Liver (tissue), 9 donors: ENCODE results near the gene ULK4. TPM values are rescaled to one million over a fixed set of nuclear protein-coding genes. Genes with fewer than 3 reads are reported as not detected.

Source experiments
- DNase-seq: peaks from one replicate; pipeline ENCODE4 v3.0.0-alpha.2; 2017; ENCODE audit warnings: low spot score
- H3K27ac ChIP-seq, 2 donors: one replicate each; pipeline ENCODE4 v1.7.0; 2013; ENCODE audit warnings: inconsistent platforms in 2 of 2, low read length in 2 of 2, control low read depth in 1 of 2, low read depth in 1 of 2, mild to moderate bottlenecking in 1 of 2
- H3K27me3 ChIP-seq, 4 donors: one replicate each; pipeline versions ENCODE4 v1.6.1 to v1.7.0; 2013; ENCODE audit warnings: low read length in 3 of 4, inconsistent platforms in 1 of 4, mild to moderate bottlenecking in 1 of 4, moderate library complexity in 1 of 4; ENCODE audit not compliant: control insufficient read depth in 4 of 4, insufficient read depth in 4 of 4
- H3K36me3 ChIP-seq, 4 donors: one replicate each; pipeline versions ENCODE4 v1.6.1 to v1.7.0; 2013; ENCODE audit warnings: low read length in 3 of 4, mild to moderate bottlenecking in 3 of 4, low read depth in 1 of 4, moderate library complexity in 1 of 4; ENCODE audit not compliant: control insufficient read depth in 4 of 4, insufficient read depth in 3 of 4
- H3K4me1 ChIP-seq, 4 donors: one replicate each; pipeline versions ENCODE4 v1.6.1 to v1.7.0; 2013; ENCODE audit warnings: low read length in 3 of 4, mild to moderate bottlenecking in 3 of 4, moderate library complexity in 1 of 4; ENCODE audit not compliant: control insufficient read depth in 4 of 4, insufficient read depth in 4 of 4
- H3K4me3 ChIP-seq, 3 donors: one replicate each; pipeline versions ENCODE4 v1.6.1 to v1.7.0; 2013; ENCODE audit warnings: low read length in 3 of 3, control low read depth in 1 of 3, low read depth in 1 of 3, mild to moderate bottlenecking in 1 of 3
- H3K9ac ChIP-seq, 2 donors: one replicate each; pipeline ENCODE4 v1.7.0; 2013; ENCODE audit warnings: low read length in 2 of 2, mild to moderate bottlenecking in 2 of 2, moderate library complexity in 2 of 2, control low read depth in 1 of 2, low read depth in 1 of 2
- H3K9me3 ChIP-seq, 4 donors: one replicate each; pipeline versions ENCODE4 v1.6.1 to v1.7.0; 2013; ENCODE audit warnings: low read length in 3 of 4; ENCODE audit not compliant: control insufficient read depth in 4 of 4
- ATF3 ChIP-seq: IDR thresholded peaks from 2 replicates; pipeline ENCODE4 v1.6.1; 2016; ENCODE audit warnings: antibody characterized with exemption
- CTCF ChIP-seq: fragments of 150-350 bp; IDR thresholded peaks from 2 replicates; pipeline ENCODE4 v1.5.1; 2017; ENCODE audit warnings: improper control_type of control experiment, low read depth, low read length; ENCODE audit not compliant: missing input control
- EGR1 ChIP-seq, 2 donors: IDR thresholded peaks; 2 replicates each; pipeline ENCODE4 v1.6.1; 2016 to 2018; ENCODE audit warnings: antibody characterized with exemption in 2 of 2, low read depth in 2 of 2
- FOXA1 ChIP-seq: IDR thresholded peaks from 2 replicates; pipeline ENCODE4 v1.6.1; 2016; ENCODE audit warnings: antibody characterized with exemption
- FOXA2 ChIP-seq: IDR thresholded peaks from 2 replicates; pipeline ENCODE4 v1.6.1; 2016; ENCODE audit warnings: antibody characterized with exemption
- GABPA ChIP-seq, 2 donors: IDR thresholded peaks in 1 of 2; conservative IDR thresholded peaks in 1 of 2; 2 replicates each; pipeline ENCODE4 v1.6.1; 2016; ENCODE audit warnings: antibody characterized with exemption in 2 of 2, mild to moderate bottlenecking in 1 of 2, moderate library complexity in 1 of 2
- HNF4A ChIP-seq, 2 donors: conservative IDR thresholded peaks; 2 replicates each; pipeline ENCODE4 v1.6.1; 2016; ENCODE audit warnings: antibody characterized with exemption in 2 of 2, mild to moderate bottlenecking in 2 of 2
- HNF4G ChIP-seq: IDR thresholded peaks from 2 replicates; pipeline ENCODE4 v1.6.1; 2016; ENCODE audit warnings: antibody characterized with exemption
- JUND ChIP-seq, 2 donors: IDR thresholded peaks; 2 replicates each; pipeline ENCODE4 v1.6.1; 2016; ENCODE audit warnings: antibody characterized with exemption in 2 of 2
- MAX ChIP-seq: IDR thresholded peaks from 2 replicates; pipeline ENCODE4 v1.6.1; 2016; ENCODE audit warnings: antibody characterized with exemption
- NR2F2 ChIP-seq: IDR thresholded peaks from 2 replicates; pipeline ENCODE4 v1.6.1; 2016; ENCODE audit warnings: antibody characterized with exemption
- RAD21 ChIP-seq, 2 donors: IDR thresholded peaks; 2 replicates each; pipeline ENCODE4 v1.6.1; 2016; ENCODE audit warnings: antibody characterized with exemption in 2 of 2, mild to moderate bottlenecking in 2 of 2
- RXRA ChIP-seq, 2 donors: IDR thresholded peaks; 2 replicates each; pipeline ENCODE4 v1.6.1; 2017 to 2018; ENCODE audit warnings: antibody characterized with exemption in 2 of 2, mild to moderate bottlenecking in 1 of 2
- SP1 ChIP-seq: IDR thresholded peaks from 2 replicates; pipeline ENCODE4 v1.6.1; 2018; ENCODE audit warnings: antibody characterized with exemption, mild to moderate bottlenecking
- TAF1 ChIP-seq: conservative IDR thresholded peaks from 2 replicates; pipeline ENCODE4 v1.6.1; 2016; ENCODE audit warnings: antibody characterized with exemption, mild to moderate bottlenecking
- YY1 ChIP-seq: IDR thresholded peaks from 2 replicates; pipeline ENCODE4 v1.6.1; 2016; ENCODE audit warnings: antibody characterized with exemption, mild to moderate bottlenecking
- WGBS: extraction: QIAGEN DNeasy Blood & Tissue Kit; methylation state at CpG from one replicate; pipeline ENCODE4 v1.1.7; 2013; 5-methylcytosine and 5-hydroxymethylcytosine counted together
- polyA plus RNA-seq, 2 donors: library from polyadenylated mRNA; stranded (reverse) in 1 of 2; unstranded in 1 of 2; fragments of 200-250 nt in 1 of 2; fragments of >200 nt in 1 of 2; fragmentation: Nextera tagmentation in 1 of 2; extraction: Ambion mirVana in 1 of 2; gene quantifications; one replicate each; pipeline versions ENCODE4 v1.2.1 to v1.2.3, GENCODE V29; 2013 to 2015
- total RNA-seq, 2 donors: library from RNA; depleted of rRNA; stranded (reverse); fragments of >200 nt; gene quantifications; one replicate each; pipeline ENCODE4 v1.2.3, GENCODE V29; 2014
- TF ChIP-seq, protein P1 (sequence below): IDR thresholded peaks from 2 replicates; pipeline ENCODE4 v1.6.1; 2016; ENCODE audit warnings: antibody characterized with exemption
- TF ChIP-seq, protein P2 (sequence below): IDR thresholded peaks from 2 replicates; pipeline ENCODE4 v1.6.1; 2016; ENCODE audit warnings: antibody characterized with exemption, mild to moderate bottlenecking
- donor health status: healthy.
- donor health status: healthy.
- donor health status: healthy.
- donor health status: healthy.
- donor health status: healthy.

The ULK4 gene
- total and polyA plus RNA-seq, 4 donors: 1.1 to 11.5 (median 3.2) TPM

DNA sequence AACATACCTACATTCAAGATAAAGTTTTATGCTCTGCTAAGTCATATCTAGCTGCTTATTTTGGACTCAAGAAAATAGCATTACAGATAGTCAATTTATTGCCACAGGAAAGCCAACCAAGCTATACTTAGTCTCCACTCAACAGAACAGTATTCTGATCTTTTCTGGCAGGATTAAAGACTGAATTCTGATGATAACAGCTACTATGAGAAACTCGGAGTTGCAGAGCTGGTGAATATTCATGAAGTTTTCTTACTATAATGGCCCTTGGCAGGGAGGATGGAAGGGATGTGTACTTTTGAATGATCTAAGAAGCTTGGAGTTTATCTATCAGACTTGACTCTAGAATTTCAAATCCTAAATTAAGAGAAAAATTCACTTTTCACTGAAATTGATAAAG is 524.9 kb downstream of the ULK4 start:
- Histone ChIP-seq H3K9ac (no peak overlapping the region), H3K27me3 (no peaks in the 10 kb centered on the region), H3K36me3 (no peaks in the 10 kb centered on the region), H3K27ac (no peak overlapping the region), H3K9me3 (peaks cover 0 to 4% (median 0%) of the 10 kb centered on the region in 4 donors), H3K4me1 (peaks cover 2 to 6% (median 3%) of the 10 kb centered on the region in 4 donors), H3K4me3 (no peak overlapping the region)
- TF ChIP-seq MAX: no peak
- no peak for TF ChIP-seq GABPA (IDR thresholded peaks at IDR 0.05 in 1 of 2, conservative IDR thresholded peaks at IDR 0.05 in 1 of 2)
- no peak for TF ChIP-seq FOXA1
- no peak for TF ChIP-seq RXRA (IDR thresholded peaks at IDR 0.05)
- TF ChIP-seq, protein P1, sequence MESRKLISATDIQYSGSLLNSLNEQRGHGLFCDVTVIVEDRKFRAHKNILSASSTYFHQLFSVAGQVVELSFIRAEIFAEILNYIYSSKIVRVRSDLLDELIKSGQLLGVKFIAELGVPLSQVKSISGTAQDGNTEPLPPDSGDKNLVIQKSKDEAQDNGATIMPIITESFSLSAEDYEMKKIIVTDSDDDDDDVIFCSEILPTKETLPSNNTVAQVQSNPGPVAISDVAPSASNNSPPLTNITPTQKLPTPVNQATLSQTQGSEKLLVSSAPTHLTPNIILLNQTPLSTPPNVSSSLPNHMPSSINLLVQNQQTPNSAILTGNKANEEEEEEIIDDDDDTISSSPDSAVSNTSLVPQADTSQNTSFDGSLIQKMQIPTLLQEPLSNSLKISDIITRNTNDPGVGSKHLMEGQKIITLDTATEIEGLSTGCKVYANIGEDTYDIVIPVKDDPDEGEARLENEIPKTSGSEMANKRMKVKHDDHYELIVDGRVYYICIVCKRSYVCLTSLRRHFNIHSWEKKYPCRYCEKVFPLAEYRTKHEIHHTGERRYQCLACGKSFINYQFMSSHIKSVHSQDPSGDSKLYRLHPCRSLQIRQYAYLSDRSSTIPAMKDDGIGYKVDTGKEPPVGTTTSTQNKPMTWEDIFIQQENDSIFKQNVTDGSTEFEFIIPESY: no peak
- DNase-seq: no peak
- WGBS: 92% methylated on average over 1 of the region's 1 CpG

DNA sequence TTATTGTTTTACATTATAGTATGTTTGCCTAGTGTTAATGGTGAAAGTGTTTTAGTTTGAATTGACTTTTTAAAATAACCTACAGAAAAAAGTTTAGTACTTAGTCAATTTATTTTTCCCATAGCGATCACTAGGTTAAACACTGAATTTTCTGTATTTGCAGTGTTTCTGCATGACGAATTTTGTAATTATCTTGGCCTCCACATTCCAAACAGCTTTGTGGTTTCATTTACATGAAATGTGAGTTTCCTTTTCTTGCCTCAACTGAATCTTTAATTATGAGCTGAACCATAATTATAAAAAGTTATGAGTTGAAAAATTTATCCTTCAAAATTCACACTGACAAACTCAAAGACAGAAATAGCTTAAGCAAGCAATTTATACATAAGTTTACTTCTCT is 527.1 kb downstream of the ULK4 start:
- DNase-seq: no peak
- 91% methylated on average over 2 of the region's 2 CpGs for WGBS
- H3K4me1 ChIP-seq: no peaks in the 10 kb centered on the region
- no peak overlapping the region for H3K4me3 ChIP-seq
- TF ChIP-seq GABPA (IDR thresholded peaks at IDR 0.05 in 1 of 2, conservative IDR thresholded peaks at IDR 0.05 in 1 of 2): no peak
- TF ChIP-seq, protein P2, sequence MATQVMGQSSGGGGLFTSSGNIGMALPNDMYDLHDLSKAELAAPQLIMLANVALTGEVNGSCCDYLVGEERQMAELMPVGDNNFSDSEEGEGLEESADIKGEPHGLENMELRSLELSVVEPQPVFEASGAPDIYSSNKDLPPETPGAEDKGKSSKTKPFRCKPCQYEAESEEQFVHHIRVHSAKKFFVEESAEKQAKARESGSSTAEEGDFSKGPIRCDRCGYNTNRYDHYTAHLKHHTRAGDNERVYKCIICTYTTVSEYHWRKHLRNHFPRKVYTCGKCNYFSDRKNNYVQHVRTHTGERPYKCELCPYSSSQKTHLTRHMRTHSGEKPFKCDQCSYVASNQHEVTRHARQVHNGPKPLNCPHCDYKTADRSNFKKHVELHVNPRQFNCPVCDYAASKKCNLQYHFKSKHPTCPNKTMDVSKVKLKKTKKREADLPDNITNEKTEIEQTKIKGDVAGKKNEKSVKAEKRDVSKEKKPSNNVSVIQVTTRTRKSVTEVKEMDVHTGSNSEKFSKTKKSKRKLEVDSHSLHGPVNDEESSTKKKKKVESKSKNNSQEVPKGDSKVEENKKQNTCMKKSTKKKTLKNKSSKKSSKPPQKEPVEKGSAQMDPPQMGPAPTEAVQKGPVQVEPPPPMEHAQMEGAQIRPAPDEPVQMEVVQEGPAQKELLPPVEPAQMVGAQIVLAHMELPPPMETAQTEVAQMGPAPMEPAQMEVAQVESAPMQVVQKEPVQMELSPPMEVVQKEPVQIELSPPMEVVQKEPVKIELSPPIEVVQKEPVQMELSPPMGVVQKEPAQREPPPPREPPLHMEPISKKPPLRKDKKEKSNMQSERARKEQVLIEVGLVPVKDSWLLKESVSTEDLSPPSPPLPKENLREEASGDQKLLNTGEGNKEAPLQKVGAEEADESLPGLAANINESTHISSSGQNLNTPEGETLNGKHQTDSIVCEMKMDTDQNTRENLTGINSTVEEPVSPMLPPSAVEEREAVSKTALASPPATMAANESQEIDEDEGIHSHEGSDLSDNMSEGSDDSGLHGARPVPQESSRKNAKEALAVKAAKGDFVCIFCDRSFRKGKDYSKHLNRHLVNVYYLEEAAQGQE: no peak
- no peak for TF ChIP-seq EGR1 (IDR thresholded peaks at IDR 0.05; ENCODE audit: low read depth in 2 of 2)
- TF ChIP-seq ATF3: no peak
- no peak for TF ChIP-seq HNF4G
- TF ChIP-seq RAD21 (IDR thresholded peaks at IDR 0.05): no peak
- no peak for TF ChIP-seq TAF1
- no peak for TF ChIP-seq JUND (IDR thresholded peaks at IDR 0.05)
- no peak for TF ChIP-seq YY1
- TF ChIP-seq, protein P1: no peak
- no peak for TF ChIP-seq HNF4A (conservative IDR thresholded peaks at IDR 0.05)
- TF ChIP-seq SP1: no peak
- TF ChIP-seq FOXA1: no peak
- TF ChIP-seq CTCF: no peak
- no peak for TF ChIP-seq MAX
- no peak for TF ChIP-seq FOXA2
- no peak for TF ChIP-seq NR2F2
- H3K9ac ChIP-seq: no peak overlapping the region
- no peak overlapping the region for H3K27ac ChIP-seq
- no peaks in the 10 kb centered on the region for H3K36me3 ChIP-seq
- H3K9me3 ChIP-seq: no peaks in the 10 kb centered on the region
- no peaks in the 10 kb centered on the region for H3K27me3 ChIP-seq
